ENCODE measurements around the gene IGSF21. TPM values are rescaled to one million over a fixed set of nuclear protein-coding genes. Genes with fewer than 3 reads are reported as not detected.

The IGSF21 gene
- total and polyA plus RNA-seq, 2 of the 8 experiments (the other 6 are each of a cell fraction or from before 2014, with no cell fraction given) = 22.5 to 28.5 TPM

GRCh38 chr1:18175530-18176377, 68.2 kb downstream of the IGSF21 start:
- no peak overlapping the region for H2AFZ ChIP-seq (ENCODE audit: low read length)
- H3K9ac ChIP-seq (replicated peaks in 1 of 4; ENCODE audit: extremely low read depth in 1 of 4, low read depth in 3 of 4, low read length in 3 of 4) = no peak overlapping the region; a peak in 1 of 7 replicates
- no peaks in the 10 kb centered on the region for H3K36me3 ChIP-seq (ENCODE audit: control insufficient read depth in 2 of 4, insufficient read depth in 4 of 4, low read length in 3 of 4)
- ChIA-PET POLR2A (ENCODE audit: partially characterized antibody) (interaction anchor here (0.6 to 1.2 kb wide), 3 partner anchors 66 to 367 kb away, joined by 3 read pairs; no protein-coding TSS in a partner anchor), CTCF (ENCODE audit: partially characterized antibody) (interaction anchor here (0.6 to 2.3 kb wide), 7 partner anchors 10 to 987 kb away, joined by 3 to 5 read pairs (median 3); no protein-coding TSS in a partner anchor)
- H3K4me1 ChIP-seq (replicated peaks in 1 of 4; ENCODE audit: control insufficient read depth in 3 of 4, insufficient read depth in 4 of 4, low read length in 3 of 4) = peaks cover 13 to 28% (median 15%) of the 10 kb centered on the region in 4 experiments
- peak overlapping the region; percentile 57; the same call in 1 of the 2 replicates for H2AK5ac ChIP-seq (ENCODE audit: low read depth, low read length)
- no peaks in the 10 kb centered on the region; the same call in 1 of the 2 replicates for H3K23me2 ChIP-seq (ENCODE audit: low read depth, low read length)
- H2BK120ac ChIP-seq (replicated peaks; ENCODE audit: low read depth, low read length) = peak overlapping the region; percentile 24
- no peaks in the 10 kb centered on the region for H3K79me1 ChIP-seq (ENCODE audit: low read depth, low read length)
- H2BK20ac ChIP-seq (ENCODE audit: low read length) = peak overlapping the region; percentile 57; the same call in 1 of the 2 replicates
- peak overlapping the region; percentile 70 for H4K91ac ChIP-seq (replicated peaks; ENCODE audit: insufficient read length, low read length)
- H4K20me1 ChIP-seq (replicated peaks in 1 of 2; ENCODE audit: control insufficient read depth in 1 of 2, insufficient read depth in 2 of 2, low read length in 2 of 2) = no peaks in the 10 kb centered on the region
- H3K18ac ChIP-seq (ENCODE audit: extremely low read depth, low read length) = peak overlapping the region; percentile 65; the same call in 1 of the 2 replicates
- no peaks in the 10 kb centered on the region for H3K9me3 ChIP-seq (ENCODE audit: insufficient read depth in 2 of 2, low read depth in 1 of 2, low read length in 1 of 2)
- H3K4ac ChIP-seq (replicated peaks; ENCODE audit: insufficient read length, low read depth, low read length) = peak overlapping the region; percentile 12
- H3K4me2 ChIP-seq (ENCODE audit: insufficient read depth in 1 of 2, low read depth in 2 of 2, low read length in 2 of 2) = peak overlapping the region; percentile 16 to 44
- no peak overlapping the region for H3K4me3 ChIP-seq (ENCODE audit: extremely low read depth in 1 of 4, insufficient read depth in 2 of 4, low read depth in 3 of 4, low read length in 4 of 4)
- H3K79me2 ChIP-seq (ENCODE audit: control insufficient read depth in 1 of 2, insufficient read depth in 2 of 2, low read length in 2 of 2) = no peaks in the 10 kb centered on the region
- H3K56ac ChIP-seq (replicated peaks; ENCODE audit: insufficient read length, low read depth, low read length) = no peak overlapping the region
- WGBS, 2 experiments (ENCODE audit: extremely low coverage in 1 of 2, insufficient coverage in 1 of 2, insufficient read length in 1 of 2, insufficient replicate concordance in 2 of 2, low coverage in 1 of 2, low lambda C conversion rate in 2 of 2, missing lambda C conversion rate in 1 of 2) = 51% methylated on average over 13 of the region's 13 CpGs; no CpG with 5 or more reads in 1 of the 2 experiments
- peak overlapping the region; percentile 37; the same call in 1 of the 2 replicates for H2BK15ac ChIP-seq (ENCODE audit: low read length)
- no peak overlapping the region for H4K5ac ChIP-seq (ENCODE audit: insufficient read length, low read depth, low read length)
- H2BK5ac ChIP-seq (ENCODE audit: low read depth, low read length) = 0 out of 2 replicates have a peak overlapping the region, but pooled peaks have one; percentile 15
- H3K27ac ChIP-seq (ENCODE audit: low read depth, low read length) = no peak overlapping the region
- H3K14ac ChIP-seq (ENCODE audit: insufficient read length) = peak overlapping the region; percentile 18
- 0 out of 2 replicates have a peak, but pooled peaks have one; percentile 22 for TF ChIP-seq USF2 (IDR thresholded peaks at IDR 0.05; ENCODE audit: low read length)
- TF ChIP-seq TCF12 (IDR thresholded peaks at IDR 0.05; ENCODE audit: low read depth, low read length) = peak; percentile 58; the same call in 1 of the 2 replicates
- peak; percentile 91; the same call in 1 of the 2 replicates for TF ChIP-seq KDM1A (IDR thresholded peaks at IDR 0.05; ENCODE audit: borderline replicate concordance, low read length)
- peak in 1 of 2 experiments; percentile 33; a peak in 1 of 4 replicates for TF ChIP-seq HDAC2 (IDR thresholded peaks at IDR 0.05; ENCODE audit: borderline replicate concordance in 1 of 2, low read depth in 2 of 2, low read length in 2 of 2)
- TF ChIP-seq EZH2 (IDR thresholded peaks at IDR 0.05; ENCODE audit: low read depth, low read length, severe bottlenecking) = no peak
- no peak for TF ChIP-seq BCL11A (IDR thresholded peaks at IDR 0.05; ENCODE audit: low read depth in 2 of 2, low read length in 2 of 2)
- no peak for DNase-seq (ENCODE audit: low read depth in 1 of 2, low spot score in 2 of 2)
- no peak overlapping the region; the same call in 1 of the 2 replicates for H4K8ac ChIP-seq (ENCODE audit: extremely low read depth, insufficient read depth, low read length)
- peak overlapping the region; percentile 85; the same call in 1 of the 2 replicates for H2BK12ac ChIP-seq (ENCODE audit: low read depth, low read length)
- H3K23ac ChIP-seq (ENCODE audit: insufficient read length) = no peak overlapping the region
- peak; percentile 94 for FAIRE-seq
- H3K27me3 ChIP-seq (replicated peaks in 1 of 4; ENCODE audit: control insufficient read depth in 3 of 4, extremely low read depth in 1 of 4, insufficient read depth in 3 of 4, low read length in 3 of 4) = no peaks in the 10 kb centered on the region
